HG03342 (cell line): ENCODE data around the gene MTCL3.

Source experiments
- ATAC-seq: cut with Tn5 transposase; IDR thresholded peaks from one replicate; pipeline ENCODE4 v1.9.1; 2021; ENCODE audit warnings: mild to moderate bottlenecking, moderate library complexity; ENCODE audit not compliant: unreplicated experiment

The MTCL3 gene

GRCh38 chr6:127518710-127519468, at the start of gene MTCL3:
Gene MTCL3 (minus strand): TSS chr6:127519335.
- no peak for ATAC-seq

- no peak for ATAC-seq
Measured at GRCh38 chr6:127567476-127567875, 48.3 kb upstream of the MTCL3 start.

GRCh38 chr6:127566651-127567050, 47.5 kb upstream of the MTCL3 start:
- no peak for ATAC-seq

- ATAC-seq: no peak
Measured at GRCh38 chr6:127566119-127566518, 47.0 kb upstream of the MTCL3 start.

- ATAC-seq: no peak
Measured at GRCh38 chr6:127564761-127565160, 45.6 kb upstream of the MTCL3 start.

GRCh38 chr6:127561660-127562059, 42.5 kb upstream of the MTCL3 start:
- ATAC-seq: no peak

- ATAC-seq: no peak
Measured at GRCh38 chr6:127554435-127555006, 35.4 kb upstream of the MTCL3 start.

GRCh38 chr6:127550403-127550802, 31.3 kb upstream of the MTCL3 start:
- ATAC-seq: no peak

GRCh38 chr6:127547904-127548649, 28.9 kb upstream of the MTCL3 start:
- no peak for ATAC-seq

- ATAC-seq: no peak
Measured at GRCh38 chr6:127547215-127547614, 28.1 kb upstream of the MTCL3 start.

GRCh38 chr6:127539272-127539671, 20.1 kb upstream of the MTCL3 start:
- peak; percentile 55 for ATAC-seq

- no peak for ATAC-seq
Measured at GRCh38 chr6:127538750-127539264, 19.7 kb upstream of the MTCL3 start.

- ATAC-seq: no peak
Measured at GRCh38 chr6:127533736-127534135, 14.6 kb upstream of the MTCL3 start.

GRCh38 chr6:127533011-127533410, 13.9 kb upstream of the MTCL3 start:
- no peak for ATAC-seq

- ATAC-seq: no peak
Measured at GRCh38 chr6:127522714-127523113, 3.6 kb upstream of the MTCL3 start.

- ATAC-seq: no peak
Measured at GRCh38 chr6:127520066-127520465, 931 bp upstream of the MTCL3 start.

- ATAC-seq: no peak
Measured at GRCh38 chr6:127519469-127519785, 292 bp upstream of the MTCL3 start.

- ATAC-seq: no peak
Measured at GRCh38 chr6:127518191-127518709, 885 bp downstream of the MTCL3 start.

GRCh38 chr6:127517693-127518092, 1.4 kb downstream of the MTCL3 start:
- no peak for ATAC-seq

- peak; percentile 75 for ATAC-seq
Measured at GRCh38 chr6:127516662-127517273, 2.4 kb downstream of the MTCL3 start.
